Endometrium (tissue), 2 donors: ENCODE results near the gene KIF1C.
"Not testable (repeated sequence)": the region's sequence is repeated elsewhere in the genome, so short reads cannot be mapped to it uniquely, and the experiment has no call there.

Experiments used
- FAIRE-seq: peaks from 2 replicates; lab custom pipeline; 2012; peaks lifted over from hg19 to GRCh38; lab: Jason Lieb, UNC
- donor health status: control.
- donor health status: control.

The KIF1C gene

DNA sequence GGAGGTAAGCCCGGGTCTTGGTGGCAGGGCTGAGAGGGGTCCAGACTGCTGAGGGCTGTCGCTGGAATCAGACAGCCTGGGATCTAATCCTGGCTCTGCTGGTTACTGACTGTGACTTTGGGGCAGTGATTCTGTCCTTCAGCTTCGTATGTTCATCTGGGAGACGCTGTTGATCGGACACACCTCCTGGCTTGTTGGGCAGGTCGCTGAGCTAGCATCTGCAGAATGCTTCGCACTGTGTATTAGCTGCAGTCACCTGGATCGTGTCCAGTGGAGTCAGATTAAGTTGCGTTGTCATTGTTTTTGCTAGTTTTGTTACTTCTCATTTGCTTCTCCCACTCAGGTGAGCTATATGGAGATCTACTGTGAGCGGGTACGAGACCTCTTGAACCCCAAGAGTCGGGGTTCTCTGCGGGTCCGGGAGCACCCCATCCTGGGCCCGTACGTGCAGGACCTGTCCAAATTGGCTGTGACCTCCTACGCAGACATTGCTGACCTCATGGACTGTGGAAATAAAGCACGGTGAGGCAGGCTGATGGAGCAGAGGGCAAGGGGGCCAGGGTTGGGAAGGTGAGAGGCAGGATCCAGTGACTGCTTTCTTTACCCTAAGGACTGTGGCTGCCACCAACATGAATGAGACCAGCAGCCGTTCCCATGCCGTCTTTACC lies 4.5 kb downstream of the KIF1C start:
- no peak for FAIRE-seq

- no peak for FAIRE-seq
Observed at GRCh38 chr17:5003214-5003867, 5.6 kb downstream of the KIF1C start.

GRCh38 chr17:5011928-5012327 lies 14.2 kb downstream of the KIF1C start:
- FAIRE-seq = no peak

DNA sequence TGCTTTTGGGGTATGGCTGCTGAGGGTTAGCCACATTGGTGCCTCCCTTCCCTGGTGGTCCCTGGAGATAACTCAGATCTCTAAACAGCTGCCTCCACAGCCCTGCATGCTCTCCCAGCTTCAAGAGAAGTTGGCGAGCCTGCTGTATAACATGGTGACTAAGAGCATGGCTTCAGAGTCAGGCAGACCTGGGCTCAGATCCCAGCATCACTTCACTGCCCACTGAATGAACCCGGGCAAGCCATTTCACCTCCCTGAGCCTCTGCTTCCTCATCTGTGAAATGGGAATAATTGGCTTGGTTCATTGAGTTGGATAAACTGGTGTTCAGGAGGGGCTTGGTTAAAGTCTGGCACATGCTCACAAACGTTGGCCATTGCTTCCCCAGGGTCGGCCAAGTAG lies 16.6 kb downstream of the KIF1C start:
- FAIRE-seq = no peak

- FAIRE-seq = no peak
Observed at GRCh38 chr17:5019475-5019956, 21.8 kb downstream of the KIF1C start.

GRCh38 chr17:5020502-5021023 lies 22.8 kb downstream of the KIF1C start:
- FAIRE-seq = no peak

GRCh38 chr17:5022171-5022711 lies 24.5 kb downstream of the KIF1C start:
- no peak for FAIRE-seq

- FAIRE-seq = no peak
Observed at GRCh38 chr17:5023588-5024147, 25.9 kb downstream of the KIF1C start.

- no peak for FAIRE-seq
Observed at GRCh38 chr17:5024604-5025003, 26.9 kb downstream of the KIF1C start.

GRCh38 chr17:5027299-5027698 lies 29.5 kb downstream of the KIF1C start:
- FAIRE-seq = no peak

DNA sequence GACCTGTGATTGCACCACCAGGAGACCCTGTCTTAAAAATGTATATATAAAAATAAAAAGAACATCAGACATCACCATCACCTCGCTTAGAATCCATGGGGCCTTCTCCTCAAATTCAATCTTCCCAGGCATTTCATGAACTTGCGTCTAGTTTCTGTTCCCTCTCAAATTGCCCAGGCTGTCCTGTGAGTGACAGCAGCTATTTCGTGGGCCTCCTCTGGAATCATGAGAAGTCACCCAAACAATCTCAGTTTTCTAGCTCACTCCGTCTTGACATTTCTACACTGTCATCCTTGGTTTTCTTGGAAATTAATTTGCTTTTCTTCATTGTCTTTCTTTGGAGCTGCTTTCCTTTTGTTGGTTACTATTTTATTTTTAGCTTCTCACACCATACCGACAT lies 30.2 kb downstream of the KIF1C start:
- no peak for FAIRE-seq

GRCh38 chr17:5030168-5030567 lies 32.4 kb downstream of the KIF1C start:
- not testable (repeated sequence) for FAIRE-seq

DNA sequence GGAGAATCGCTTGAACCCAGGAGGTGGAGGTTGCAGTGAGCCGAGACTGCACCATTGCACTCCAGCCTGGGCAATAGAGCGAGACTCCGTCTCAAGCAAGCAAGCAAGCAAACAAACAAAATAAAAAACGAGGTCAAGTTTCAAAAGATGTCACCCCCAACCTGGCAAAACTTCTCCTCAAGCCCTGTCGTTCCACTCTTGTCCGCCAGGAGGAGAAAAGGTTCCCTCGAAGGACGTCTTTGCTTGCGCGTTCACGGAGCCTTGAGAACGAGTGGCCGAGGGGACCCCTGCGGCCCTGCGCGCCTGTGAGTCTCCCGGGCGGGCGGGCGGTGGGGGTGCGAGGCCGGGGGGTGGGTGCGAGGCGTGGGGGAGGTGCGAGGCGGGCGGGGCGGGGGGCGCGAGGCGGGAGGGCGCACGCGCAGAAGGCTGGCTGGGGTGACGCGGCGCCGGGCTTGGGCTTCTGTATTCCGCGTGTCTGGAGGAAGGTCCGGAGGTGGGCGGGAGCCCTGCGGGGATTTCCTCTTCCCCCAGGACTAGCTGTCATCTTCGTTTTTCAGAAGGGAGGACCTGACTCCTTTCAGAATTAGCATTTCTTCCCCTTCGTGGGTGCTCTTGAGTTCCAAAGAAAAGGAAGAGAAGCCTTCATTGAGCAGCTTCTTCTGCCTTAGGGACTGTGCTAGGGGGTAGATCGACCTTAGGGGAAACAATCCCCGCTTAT lies 33.8 kb downstream of the KIF1C start:
- FAIRE-seq = no peak

GRCh38 chr17:5032865-5033264 lies 35.1 kb downstream of the KIF1C start:
- FAIRE-seq = no peak

- no peak for FAIRE-seq
Observed at GRCh38 chr17:5033352-5034015, 35.7 kb downstream of the KIF1C start.

DNA sequence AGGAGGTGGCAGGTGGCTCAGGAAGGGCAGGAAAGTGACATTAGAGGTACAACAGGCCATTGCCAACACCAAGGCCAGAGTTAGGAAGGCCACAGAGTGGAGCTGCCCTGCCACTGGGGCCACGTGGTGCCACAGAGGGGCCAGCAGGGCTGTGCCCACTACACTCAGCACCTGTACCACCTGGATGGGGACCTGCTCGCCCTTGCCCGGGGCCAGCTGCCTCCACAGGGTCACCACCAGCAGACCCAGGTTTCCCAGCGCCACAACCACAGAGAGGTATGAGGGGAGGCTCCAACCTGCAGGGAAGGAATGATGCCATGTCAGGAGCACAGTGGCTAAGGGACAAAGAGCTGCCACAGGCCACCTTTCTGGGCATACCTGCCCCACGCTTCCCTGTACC lies 36.3 kb downstream of the KIF1C start:
- no peak for FAIRE-seq

GRCh38 chr17:5034651-5035050 lies 36.9 kb downstream of the KIF1C start:
- FAIRE-seq = no peak

GRCh38 chr17:5035315-5035714 lies 37.6 kb downstream of the KIF1C start, which contains the start of gene SLC52A1:
Gene SLC52A1 (minus strand): TSS chr17:5035426. CDS start chr17:5034606, 820 bp downstream.
- FAIRE-seq = no peak

- no peak for FAIRE-seq
Observed at GRCh38 chr17:5042157-5043022, 44.6 kb downstream of the KIF1C start.

GRCh38 chr17:5043524-5043923 lies 45.8 kb downstream of the KIF1C start:
- FAIRE-seq = no peak

DNA sequence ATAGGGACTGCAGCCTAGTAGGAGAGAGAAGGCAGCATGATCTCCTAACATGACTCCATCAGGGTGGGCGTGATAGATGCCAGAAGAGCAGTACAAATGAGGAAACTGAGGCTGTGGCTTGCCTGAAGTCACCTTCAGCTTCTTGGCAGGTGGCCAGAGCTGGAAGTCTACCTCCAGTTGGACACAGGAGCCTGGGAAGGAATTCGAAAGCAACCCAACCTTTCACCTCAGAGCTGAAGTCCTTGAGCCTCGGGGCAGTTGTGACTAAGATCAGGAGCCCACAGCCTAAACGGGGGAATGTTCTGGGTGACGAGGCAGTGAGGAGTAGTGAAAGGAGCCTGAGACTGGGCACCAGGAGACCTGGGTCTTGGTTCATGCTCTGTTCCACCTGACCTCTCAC lies 46.9 kb downstream of the KIF1C start:
- FAIRE-seq = no peak
